Measurements from ENCODE around the gene EPHA3.

DNA sequence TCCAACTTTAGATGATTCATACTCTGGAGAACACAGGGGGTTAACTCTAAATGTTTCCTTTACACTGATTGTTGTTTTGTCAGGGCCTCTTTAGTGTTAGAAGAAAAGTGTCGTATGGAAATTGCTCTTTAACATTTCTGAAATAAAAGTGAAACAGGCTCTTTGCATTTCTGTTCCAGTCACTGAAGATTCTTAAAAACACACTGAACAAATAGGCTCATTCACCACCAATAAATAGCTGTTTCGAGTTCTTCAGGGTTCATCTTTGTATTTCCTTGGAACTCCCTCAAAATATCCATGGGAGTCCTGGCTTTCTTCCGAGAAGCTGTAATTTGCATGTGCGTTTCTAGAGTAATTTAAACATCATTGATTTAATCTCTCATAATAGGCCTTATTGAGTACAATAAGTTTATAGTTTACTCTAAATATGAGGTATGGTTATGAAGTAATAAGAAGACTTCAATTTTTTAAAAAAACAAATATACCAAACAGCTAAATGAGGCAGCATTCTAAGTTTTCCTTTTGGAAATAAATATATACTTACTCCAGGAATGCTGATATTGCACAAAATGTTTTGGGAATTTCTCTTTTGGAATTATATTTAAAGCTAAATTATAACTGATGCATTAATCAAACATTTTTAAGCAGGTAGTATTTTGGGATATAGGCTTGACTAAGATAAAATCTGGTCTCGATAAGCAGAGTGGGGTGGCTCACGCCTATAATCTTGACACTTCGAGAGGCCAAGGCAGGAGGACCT lies 327.4 kb downstream of the EPHA3 start:
- no peak for TF ChIP-seq POLR2AphosphoS5 (IDR thresholded peaks at IDR 0.05)
- TF ChIP-seq, protein P1, sequence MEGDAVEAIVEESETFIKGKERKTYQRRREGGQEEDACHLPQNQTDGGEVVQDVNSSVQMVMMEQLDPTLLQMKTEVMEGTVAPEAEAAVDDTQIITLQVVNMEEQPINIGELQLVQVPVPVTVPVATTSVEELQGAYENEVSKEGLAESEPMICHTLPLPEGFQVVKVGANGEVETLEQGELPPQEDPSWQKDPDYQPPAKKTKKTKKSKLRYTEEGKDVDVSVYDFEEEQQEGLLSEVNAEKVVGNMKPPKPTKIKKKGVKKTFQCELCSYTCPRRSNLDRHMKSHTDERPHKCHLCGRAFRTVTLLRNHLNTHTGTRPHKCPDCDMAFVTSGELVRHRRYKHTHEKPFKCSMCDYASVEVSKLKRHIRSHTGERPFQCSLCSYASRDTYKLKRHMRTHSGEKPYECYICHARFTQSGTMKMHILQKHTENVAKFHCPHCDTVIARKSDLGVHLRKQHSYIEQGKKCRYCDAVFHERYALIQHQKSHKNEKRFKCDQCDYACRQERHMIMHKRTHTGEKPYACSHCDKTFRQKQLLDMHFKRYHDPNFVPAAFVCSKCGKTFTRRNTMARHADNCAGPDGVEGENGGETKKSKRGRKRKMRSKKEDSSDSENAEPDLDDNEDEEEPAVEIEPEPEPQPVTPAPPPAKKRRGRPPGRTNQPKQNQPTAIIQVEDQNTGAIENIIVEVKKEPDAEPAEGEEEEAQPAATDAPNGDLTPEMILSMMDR (IDR thresholded peaks at IDR 0.05; ENCODE audit: poor library complexity, severe bottlenecking), result no peak
- no peak for TF ChIP-seq EZH2 (IDR thresholded peaks at IDR 0.05; ENCODE audit: borderline replicate concordance, insufficient read depth, low read length, poor library complexity, severe bottlenecking)
- TF ChIP-seq, protein P2, sequence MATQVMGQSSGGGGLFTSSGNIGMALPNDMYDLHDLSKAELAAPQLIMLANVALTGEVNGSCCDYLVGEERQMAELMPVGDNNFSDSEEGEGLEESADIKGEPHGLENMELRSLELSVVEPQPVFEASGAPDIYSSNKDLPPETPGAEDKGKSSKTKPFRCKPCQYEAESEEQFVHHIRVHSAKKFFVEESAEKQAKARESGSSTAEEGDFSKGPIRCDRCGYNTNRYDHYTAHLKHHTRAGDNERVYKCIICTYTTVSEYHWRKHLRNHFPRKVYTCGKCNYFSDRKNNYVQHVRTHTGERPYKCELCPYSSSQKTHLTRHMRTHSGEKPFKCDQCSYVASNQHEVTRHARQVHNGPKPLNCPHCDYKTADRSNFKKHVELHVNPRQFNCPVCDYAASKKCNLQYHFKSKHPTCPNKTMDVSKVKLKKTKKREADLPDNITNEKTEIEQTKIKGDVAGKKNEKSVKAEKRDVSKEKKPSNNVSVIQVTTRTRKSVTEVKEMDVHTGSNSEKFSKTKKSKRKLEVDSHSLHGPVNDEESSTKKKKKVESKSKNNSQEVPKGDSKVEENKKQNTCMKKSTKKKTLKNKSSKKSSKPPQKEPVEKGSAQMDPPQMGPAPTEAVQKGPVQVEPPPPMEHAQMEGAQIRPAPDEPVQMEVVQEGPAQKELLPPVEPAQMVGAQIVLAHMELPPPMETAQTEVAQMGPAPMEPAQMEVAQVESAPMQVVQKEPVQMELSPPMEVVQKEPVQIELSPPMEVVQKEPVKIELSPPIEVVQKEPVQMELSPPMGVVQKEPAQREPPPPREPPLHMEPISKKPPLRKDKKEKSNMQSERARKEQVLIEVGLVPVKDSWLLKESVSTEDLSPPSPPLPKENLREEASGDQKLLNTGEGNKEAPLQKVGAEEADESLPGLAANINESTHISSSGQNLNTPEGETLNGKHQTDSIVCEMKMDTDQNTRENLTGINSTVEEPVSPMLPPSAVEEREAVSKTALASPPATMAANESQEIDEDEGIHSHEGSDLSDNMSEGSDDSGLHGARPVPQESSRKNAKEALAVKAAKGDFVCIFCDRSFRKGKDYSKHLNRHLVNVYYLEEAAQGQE (IDR thresholded peaks at IDR 0.05; ENCODE audit: borderline replicate concordance), result no peak
- no peak for TF ChIP-seq RAD21 (conservative IDR thresholded peaks at IDR 0.05)
